ENCODE measurements around the gene NPAS1. TPM values are rescaled to one million over a fixed set of nuclear protein-coding genes. Genes with fewer than 3 reads are reported as not detected.

NPAS1 gene
- total and polyA plus RNA-seq, 2 of the 13 experiments (the other 11 are each of a cell fraction or from before 2014, with no cell fraction given), result 0.35 to 2.9 TPM

DNA sequence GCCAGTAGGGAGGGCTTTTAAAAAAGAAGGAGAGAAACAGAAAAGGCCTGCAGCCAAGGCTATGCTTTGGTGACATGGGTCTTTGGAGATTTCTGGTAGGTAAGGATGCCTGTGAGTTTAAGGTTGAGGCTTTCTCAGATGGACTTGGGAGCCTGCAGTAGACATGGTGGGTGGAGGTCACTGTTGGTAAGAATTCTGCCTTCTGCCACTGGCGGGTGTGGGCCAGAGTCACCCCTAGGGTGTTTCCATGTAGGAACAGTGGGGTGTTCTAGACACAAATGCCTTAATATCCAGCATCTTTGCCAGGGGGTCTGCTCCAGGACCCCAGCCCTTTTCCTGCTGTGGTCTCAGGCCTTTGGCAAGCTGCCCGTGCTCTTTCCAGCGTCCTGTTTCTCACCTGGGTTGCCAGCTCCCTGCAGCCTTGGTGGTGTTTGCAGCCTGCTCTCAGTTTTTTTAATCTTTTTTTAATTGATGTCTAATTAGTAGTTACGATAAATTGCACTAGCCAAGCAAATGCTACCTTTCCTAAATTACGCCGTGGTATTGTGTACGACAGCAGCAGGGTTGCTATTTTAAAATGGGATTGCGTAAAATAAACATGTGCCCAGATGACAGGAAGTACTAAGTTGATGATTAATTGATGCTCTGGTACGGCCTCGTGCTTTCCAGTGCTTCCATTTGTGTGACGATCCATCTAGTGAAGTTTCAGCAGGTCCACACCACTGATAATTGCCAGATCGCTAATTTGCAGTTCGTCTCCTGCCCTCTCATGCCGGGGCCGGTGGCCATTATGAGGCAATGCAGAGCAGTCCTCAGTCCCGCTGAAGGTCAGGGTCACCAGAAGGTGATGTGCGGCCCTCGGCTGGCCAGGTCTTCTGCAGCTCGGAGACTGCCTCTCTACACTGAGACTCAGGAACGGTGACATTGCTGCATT, 35.3 kb upstream of the NPAS1 start (continued):
- TF ChIP-seq, protein P1, sequence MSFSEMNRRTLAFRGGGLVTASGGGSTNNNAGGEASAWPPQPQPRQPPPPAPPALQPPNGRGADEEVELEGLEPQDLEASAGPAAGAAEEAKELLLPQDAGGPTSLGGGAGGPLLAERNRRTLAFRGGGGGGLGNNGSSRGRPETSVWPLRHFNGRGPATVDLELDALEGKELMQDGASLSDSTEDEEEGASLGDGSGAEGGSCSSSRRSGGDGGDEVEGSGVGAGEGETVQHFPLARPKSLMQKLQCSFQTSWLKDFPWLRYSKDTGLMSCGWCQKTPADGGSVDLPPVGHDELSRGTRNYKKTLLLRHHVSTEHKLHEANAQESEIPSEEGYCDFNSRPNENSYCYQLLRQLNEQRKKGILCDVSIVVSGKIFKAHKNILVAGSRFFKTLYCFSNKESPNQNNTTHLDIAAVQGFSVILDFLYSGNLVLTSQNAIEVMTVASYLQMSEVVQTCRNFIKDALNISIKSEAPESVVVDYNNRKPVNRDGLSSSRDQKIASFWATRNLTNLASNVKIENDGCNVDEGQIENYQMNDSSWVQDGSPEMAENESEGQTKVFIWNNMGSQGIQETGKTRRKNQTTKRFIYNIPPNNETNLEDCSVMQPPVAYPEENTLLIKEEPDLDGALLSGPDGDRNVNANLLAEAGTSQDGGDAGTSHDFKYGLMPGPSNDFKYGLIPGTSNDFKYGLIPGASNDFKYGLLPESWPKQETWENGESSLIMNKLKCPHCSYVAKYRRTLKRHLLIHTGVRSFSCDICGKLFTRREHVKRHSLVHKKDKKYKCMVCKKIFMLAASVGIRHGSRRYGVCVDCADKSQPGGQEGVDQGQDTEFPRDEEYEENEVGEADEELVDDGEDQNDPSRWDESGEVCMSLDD (CRISPR knock-in tag; IDR thresholded peaks at IDR 0.05; ENCODE audit: borderline replicate concordance), result no peak; the same call in 1 of the 2 replicates
- TF ChIP-seq, protein P2, sequence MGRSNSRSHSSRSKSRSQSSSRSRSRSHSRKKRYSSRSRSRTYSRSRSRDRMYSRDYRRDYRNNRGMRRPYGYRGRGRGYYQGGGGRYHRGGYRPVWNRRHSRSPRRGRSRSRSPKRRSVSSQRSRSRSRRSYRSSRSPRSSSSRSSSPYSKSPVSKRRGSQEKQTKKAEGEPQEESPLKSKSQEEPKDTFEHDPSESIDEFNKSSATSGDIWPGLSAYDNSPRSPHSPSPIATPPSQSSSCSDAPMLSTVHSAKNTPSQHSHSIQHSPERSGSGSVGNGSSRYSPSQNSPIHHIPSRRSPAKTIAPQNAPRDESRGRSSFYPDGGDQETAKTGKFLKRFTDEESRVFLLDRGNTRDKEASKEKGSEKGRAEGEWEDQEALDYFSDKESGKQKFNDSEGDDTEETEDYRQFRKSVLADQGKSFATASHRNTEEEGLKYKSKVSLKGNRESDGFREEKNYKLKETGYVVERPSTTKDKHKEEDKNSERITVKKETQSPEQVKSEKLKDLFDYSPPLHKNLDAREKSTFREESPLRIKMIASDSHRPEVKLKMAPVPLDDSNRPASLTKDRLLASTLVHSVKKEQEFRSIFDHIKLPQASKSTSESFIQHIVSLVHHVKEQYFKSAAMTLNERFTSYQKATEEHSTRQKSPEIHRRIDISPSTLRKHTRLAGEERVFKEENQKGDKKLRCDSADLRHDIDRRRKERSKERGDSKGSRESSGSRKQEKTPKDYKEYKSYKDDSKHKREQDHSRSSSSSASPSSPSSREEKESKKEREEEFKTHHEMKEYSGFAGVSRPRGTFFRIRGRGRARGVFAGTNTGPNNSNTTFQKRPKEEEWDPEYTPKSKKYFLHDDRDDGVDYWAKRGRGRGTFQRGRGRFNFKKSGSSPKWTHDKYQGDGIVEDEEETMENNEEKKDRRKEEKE (IDR thresholded peaks at IDR 0.05), result no peak
- TF ChIP-seq ZC3H4 (CRISPR knock-in tag; IDR thresholded peaks at IDR 0.05; ENCODE audit: borderline replicate concordance) (no peak), PCBP2 (optimal IDR thresholded peaks at IDR 0.05; ENCODE audit: low read depth, low read length, poor library complexity, severe bottlenecking) (no peak), POLR2AphosphoS5 (IDR thresholded peaks at IDR 0.05; ENCODE audit: low read depth, low read length) (peak; percentile 32; the same call in 1 of the 2 replicates), SMARCE1 (IDR thresholded peaks at IDR 0.05; ENCODE audit: borderline replicate concordance) (no peak), MTF1 (CRISPR knock-in tag; IDR thresholded peaks at IDR 0.05) (no peak), ZNF446 (CRISPR knock-in tag; IDR thresholded peaks at IDR 0.05) (no peak), GATAD1 (CRISPR knock-in tag; IDR thresholded peaks at IDR 0.05) (peak; percentile 63), ZNF124 (CRISPR knock-in tag; IDR thresholded peaks at IDR 0.05) (peak; percentile 75; the same call in 1 of the 2 replicates), RARG (CRISPR knock-in tag; IDR thresholded peaks at IDR 0.05; ENCODE audit: low read depth) (peak; percentile 56; the same call in 1 of the 2 replicates), RFXAP (CRISPR knock-in tag; IDR thresholded peaks at IDR 0.05; ENCODE audit: borderline replicate concordance) (0 out of 2 replicates have a peak, but pooled peaks have one; percentile 68), SIN3A (IDR thresholded peaks at IDR 0.05; ENCODE audit: borderline replicate concordance, low read depth, low read length) (peak; percentile 62; the same call in 1 of the 2 replicates), ZNF205 (CRISPR knock-in tag; IDR thresholded peaks at IDR 0.05) (peak; percentile 63; the same call in 1 of the 2 replicates), MBNL3 (CRISPR knock-in tag; conservative IDR thresholded peaks at IDR 0.05) (no peak), SOX6 (IDR thresholded peaks at IDR 0.05) (no peak), SOX6 (CRISPR knock-in tag; IDR thresholded peaks at IDR 0.05) (peak; percentile 96)
- TF ChIP-seq, protein P3, sequence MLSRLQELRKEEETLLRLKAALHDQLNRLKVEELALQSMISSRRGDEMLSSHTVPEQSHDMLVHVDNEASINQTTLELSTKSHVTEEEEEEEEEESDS (CRISPR knock-in tag; IDR thresholded peaks at IDR 0.05; ENCODE audit: borderline replicate concordance), result no peak
- TF ChIP-seq, protein P4, sequence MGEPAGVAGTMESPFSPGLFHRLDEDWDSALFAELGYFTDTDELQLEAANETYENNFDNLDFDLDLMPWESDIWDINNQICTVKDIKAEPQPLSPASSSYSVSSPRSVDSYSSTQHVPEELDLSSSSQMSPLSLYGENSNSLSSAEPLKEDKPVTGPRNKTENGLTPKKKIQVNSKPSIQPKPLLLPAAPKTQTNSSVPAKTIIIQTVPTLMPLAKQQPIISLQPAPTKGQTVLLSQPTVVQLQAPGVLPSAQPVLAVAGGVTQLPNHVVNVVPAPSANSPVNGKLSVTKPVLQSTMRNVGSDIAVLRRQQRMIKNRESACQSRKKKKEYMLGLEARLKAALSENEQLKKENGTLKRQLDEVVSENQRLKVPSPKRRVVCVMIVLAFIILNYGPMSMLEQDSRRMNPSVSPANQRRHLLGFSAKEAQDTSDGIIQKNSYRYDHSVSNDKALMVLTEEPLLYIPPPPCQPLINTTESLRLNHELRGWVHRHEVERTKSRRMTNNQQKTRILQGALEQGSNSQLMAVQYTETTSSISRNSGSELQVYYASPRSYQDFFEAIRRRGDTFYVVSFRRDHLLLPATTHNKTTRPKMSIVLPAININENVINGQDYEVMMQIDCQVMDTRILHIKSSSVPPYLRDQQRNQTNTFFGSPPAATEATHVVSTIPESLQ (CRISPR knock-in tag; conservative IDR thresholded peaks at IDR 0.05), result no peak
- TF ChIP-seq, protein P5, sequence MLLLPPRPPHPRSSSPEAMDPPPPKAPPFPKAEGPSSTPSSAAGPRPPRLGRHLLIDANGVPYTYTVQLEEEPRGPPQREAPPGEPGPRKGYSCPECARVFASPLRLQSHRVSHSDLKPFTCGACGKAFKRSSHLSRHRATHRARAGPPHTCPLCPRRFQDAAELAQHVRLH (CRISPR knock-in tag; IDR thresholded peaks at IDR 0.05; ENCODE audit: borderline replicate concordance, low read depth), result peak; percentile 84; the same call in 1 of the 2 replicates
- TF ChIP-seq, protein P6, sequence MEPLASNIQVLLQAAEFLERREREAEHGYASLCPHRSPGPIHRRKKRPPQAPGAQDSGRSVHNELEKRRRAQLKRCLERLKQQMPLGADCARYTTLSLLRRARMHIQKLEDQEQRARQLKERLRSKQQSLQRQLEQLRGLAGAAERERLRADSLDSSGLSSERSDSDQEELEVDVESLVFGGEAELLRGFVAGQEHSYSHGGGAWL (CRISPR knock-in tag; IDR thresholded peaks at IDR 0.05), result no peak
